ENCODE results near the gene KRTAP2-2. TPM values are rescaled to one million over a fixed set of nuclear protein-coding genes. Genes with fewer than 3 reads are reported as not detected.

KRTAP2-2 gene
- total and polyA plus RNA-seq, 2 donors (not counting 3 experiments of a cell fraction or from before 2014, with no cell fraction given) = not detected

DNA sequence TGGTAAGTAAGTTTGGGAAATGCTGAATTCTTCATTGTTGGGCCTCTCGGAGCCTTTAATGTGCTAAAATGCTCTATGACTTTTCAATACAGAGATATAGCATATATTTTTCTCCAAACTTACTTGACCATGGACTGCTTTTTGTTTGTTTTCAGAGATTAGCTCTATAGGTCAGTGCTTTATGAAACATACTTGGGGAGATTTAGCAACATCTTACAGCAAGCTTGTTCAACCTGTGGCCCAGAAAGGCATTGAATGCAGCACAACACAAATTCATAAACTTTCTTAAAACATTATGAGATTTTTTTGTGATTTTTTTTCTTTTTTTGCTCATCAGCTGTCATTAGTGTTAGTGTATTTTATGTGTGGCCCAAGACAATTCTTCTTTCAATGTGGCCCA, 45.1 kb downstream of the KRTAP2-2 start:
- ChIA-PET CTCF (no interaction called here), POLR2A (no interaction called here)
- Histone ChIP-seq H3K4me2 (ENCODE audit: insufficient read depth, low read length) (no peak overlapping the region), H2AFZ (ENCODE audit: low read depth, low read length) (no peak overlapping the region), H3K9me1 (replicated peaks; ENCODE audit: control insufficient read depth, extremely low read depth, insufficient read depth, low read length) (no peaks in the 10 kb centered on the region), H3K4me3 (replicated peaks in 1 of 3; ENCODE audit: insufficient read depth in 1 of 3, low read depth in 1 of 3, low read length in 3 of 3) (no peak overlapping the region), H3K9me3 (replicated peaks; ENCODE audit: control insufficient read depth, insufficient read depth, low read length) (no peaks in the 10 kb centered on the region), H3K9ac (replicated peaks; ENCODE audit: extremely low read depth, insufficient read depth, low read length) (no peak overlapping the region), H3K27ac (ENCODE audit: insufficient read depth, low read depth, low read length) (no peak overlapping the region), H3K36me3 (ENCODE audit: control insufficient read depth in 2 of 2, extremely low read depth in 1 of 2, insufficient read depth in 2 of 2, low read length in 2 of 2) (no peaks in the 10 kb centered on the region), H3K4me1 (ENCODE audit: control insufficient read depth, extremely low read depth, insufficient read depth, low read length) (no peaks in the 10 kb centered on the region), H3K27me3 (ENCODE audit: control insufficient read depth in 2 of 2, insufficient read depth in 2 of 2, low read length in 2 of 2) (peaks cover 0 to 1% of the 10 kb centered on the region in 2 experiments), H4K20me1 (replicated peaks; ENCODE audit: control insufficient read depth, extremely low read depth, insufficient read depth, low read length) (no peaks in the 10 kb centered on the region), H3K79me2 (ENCODE audit: control insufficient read depth, insufficient read depth, low read length) (no peaks in the 10 kb centered on the region)
- DNase-seq (ENCODE audit: low read depth, low spot score) = no peak
- dilution Hi-C loops (cut with MboI; ENCODE audit: extremely low pct_ligation_motif_present, low sequenced_read_pairs) (no loop called here), intact Hi-C loops (cut with micrococcal nuclease) (no loop called here)
- TF ChIP-seq, protein P1, sequence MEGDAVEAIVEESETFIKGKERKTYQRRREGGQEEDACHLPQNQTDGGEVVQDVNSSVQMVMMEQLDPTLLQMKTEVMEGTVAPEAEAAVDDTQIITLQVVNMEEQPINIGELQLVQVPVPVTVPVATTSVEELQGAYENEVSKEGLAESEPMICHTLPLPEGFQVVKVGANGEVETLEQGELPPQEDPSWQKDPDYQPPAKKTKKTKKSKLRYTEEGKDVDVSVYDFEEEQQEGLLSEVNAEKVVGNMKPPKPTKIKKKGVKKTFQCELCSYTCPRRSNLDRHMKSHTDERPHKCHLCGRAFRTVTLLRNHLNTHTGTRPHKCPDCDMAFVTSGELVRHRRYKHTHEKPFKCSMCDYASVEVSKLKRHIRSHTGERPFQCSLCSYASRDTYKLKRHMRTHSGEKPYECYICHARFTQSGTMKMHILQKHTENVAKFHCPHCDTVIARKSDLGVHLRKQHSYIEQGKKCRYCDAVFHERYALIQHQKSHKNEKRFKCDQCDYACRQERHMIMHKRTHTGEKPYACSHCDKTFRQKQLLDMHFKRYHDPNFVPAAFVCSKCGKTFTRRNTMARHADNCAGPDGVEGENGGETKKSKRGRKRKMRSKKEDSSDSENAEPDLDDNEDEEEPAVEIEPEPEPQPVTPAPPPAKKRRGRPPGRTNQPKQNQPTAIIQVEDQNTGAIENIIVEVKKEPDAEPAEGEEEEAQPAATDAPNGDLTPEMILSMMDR (IDR thresholded peaks at IDR 0.05; ENCODE audit: extremely low read depth in 1 of 2, insufficient read depth in 1 of 2, low read depth in 1 of 2, low read length in 2 of 2) = no peak
- TF ChIP-seq POLR2AphosphoS5 (IDR thresholded peaks at IDR 0.05; ENCODE audit: insufficient read depth, low read depth, low read length) = no peak
- no peak for TF ChIP-seq JUN (IDR thresholded peaks at IDR 0.05; ENCODE audit: borderline replicate concordance, insufficient read depth, insufficient read length, low read depth)
- FAIRE-seq = no peak
- BruUV-seq (replicated peaks) = no TSS peak

DNA sequence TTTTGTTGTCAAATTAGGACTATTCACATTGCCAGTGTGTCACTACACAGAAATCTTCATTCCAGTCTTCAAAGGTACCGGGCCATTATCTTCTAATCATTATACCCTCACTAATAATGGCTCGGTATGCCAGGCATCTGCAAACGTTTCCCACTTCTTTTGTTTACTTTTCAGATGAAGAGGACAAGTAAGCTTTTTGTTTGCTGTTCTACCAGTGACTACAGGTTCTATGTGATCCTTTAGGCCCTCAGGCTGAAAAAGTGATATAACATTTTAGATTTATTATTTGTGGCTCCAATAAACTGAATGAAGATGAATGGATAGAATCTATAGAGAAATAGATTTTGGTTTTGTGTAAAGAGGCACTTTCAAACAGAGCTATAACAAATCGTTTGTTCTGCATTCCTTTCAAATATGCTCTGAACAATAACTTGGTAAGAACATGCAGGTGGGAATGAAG, 45.7 kb downstream of the KRTAP2-2 start:
- no peak overlapping the region for H3K4me2 ChIP-seq (ENCODE audit: insufficient read depth, low read length)
- CTCF ChIA-PET = no interaction called here
- TF ChIP-seq MYC (IDR thresholded peaks at IDR 0.05; ENCODE audit: low read depth, low read length) = no peak
- no peak for TF ChIP-seq GATA2 (IDR thresholded peaks at IDR 0.05; ENCODE audit: insufficient read depth, insufficient read length, low read depth, low read length)
- no peak for TF ChIP-seq JUN (IDR thresholded peaks at IDR 0.05; ENCODE audit: borderline replicate concordance, insufficient read depth, insufficient read length, low read depth)
- TF ChIP-seq POLR2AphosphoS5 (IDR thresholded peaks at IDR 0.05; ENCODE audit: insufficient read depth, low read depth, low read length) = no peak
- TF ChIP-seq, protein P2, sequence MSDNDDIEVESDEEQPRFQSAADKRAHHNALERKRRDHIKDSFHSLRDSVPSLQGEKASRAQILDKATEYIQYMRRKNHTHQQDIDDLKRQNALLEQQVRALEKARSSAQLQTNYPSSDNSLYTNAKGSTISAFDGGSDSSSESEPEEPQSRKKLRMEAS (IDR thresholded peaks at IDR 0.05; ENCODE audit: insufficient read depth, insufficient read length) = no peak
- TF ChIP-seq POLR2A (IDR thresholded peaks at IDR 0.05; ENCODE audit: low read depth, low read length) = no peak
- TF ChIP-seq FOS (IDR thresholded peaks at IDR 0.05; ENCODE audit: borderline replicate concordance, insufficient read depth, low read length) = no peak
- no peak for TF ChIP-seq EZH2 (IDR thresholded peaks at IDR 0.05; ENCODE audit: borderline replicate concordance, low read depth, low read length, severe bottlenecking)
- TF ChIP-seq, protein P1 (IDR thresholded peaks at IDR 0.05; ENCODE audit: extremely low read depth in 1 of 2, insufficient read depth in 1 of 2, low read depth in 1 of 2, low read length in 2 of 2) = no peak
- H3K36me3 ChIP-seq (ENCODE audit: control insufficient read depth in 2 of 2, extremely low read depth in 1 of 2, insufficient read depth in 2 of 2, low read length in 2 of 2) = no peaks in the 10 kb centered on the region
- H3K79me2 ChIP-seq (ENCODE audit: control insufficient read depth, insufficient read depth, low read length) = no peaks in the 10 kb centered on the region
- intact Hi-C loops (cut with micrococcal nuclease) (no loop called here), dilution Hi-C loops (cut with MboI; ENCODE audit: extremely low pct_ligation_motif_present, low sequenced_read_pairs) (no loop called here)
- no peak overlapping the region for H3K27ac ChIP-seq (ENCODE audit: insufficient read depth, low read depth, low read length)
- H2AFZ ChIP-seq (ENCODE audit: low read depth, low read length) = no peak overlapping the region
- POLR2A ChIA-PET = no interaction called here
- DNase-seq (ENCODE audit: low read depth, low spot score) = no peak
- no peak overlapping the region for H3K4me3 ChIP-seq (replicated peaks in 1 of 3; ENCODE audit: insufficient read depth in 1 of 3, low read depth in 1 of 3, low read length in 3 of 3)
- BruUV-seq (replicated peaks) = no TSS peak
- no peak for FAIRE-seq
- no peaks in the 10 kb centered on the region for H3K4me1 ChIP-seq (ENCODE audit: control insufficient read depth, extremely low read depth, insufficient read depth, low read length)
- no peak overlapping the region for H3K9ac ChIP-seq (replicated peaks; ENCODE audit: extremely low read depth, insufficient read depth, low read length)
- no peaks in the 10 kb centered on the region for H3K9me3 ChIP-seq (replicated peaks; ENCODE audit: control insufficient read depth, insufficient read depth, low read length)
- no peaks in the 10 kb centered on the region for H4K20me1 ChIP-seq (replicated peaks; ENCODE audit: control insufficient read depth, extremely low read depth, insufficient read depth, low read length)
- peaks cover 0 to 1% of the 10 kb centered on the region in 2 experiments for H3K27me3 ChIP-seq (ENCODE audit: control insufficient read depth in 2 of 2, insufficient read depth in 2 of 2, low read length in 2 of 2)
- H3K9me1 ChIP-seq (replicated peaks; ENCODE audit: control insufficient read depth, extremely low read depth, insufficient read depth, low read length) = no peaks in the 10 kb centered on the region
